ENCODE data around the gene TAOK2. TPM values are rescaled to one million over a fixed set of nuclear protein-coding genes. Genes with fewer than 3 reads are reported as not detected.

Gene TAOK2
- total and polyA plus RNA-seq, 2 experiments from 2014 or later = 24.5 to 33.4 TPM

DNA sequence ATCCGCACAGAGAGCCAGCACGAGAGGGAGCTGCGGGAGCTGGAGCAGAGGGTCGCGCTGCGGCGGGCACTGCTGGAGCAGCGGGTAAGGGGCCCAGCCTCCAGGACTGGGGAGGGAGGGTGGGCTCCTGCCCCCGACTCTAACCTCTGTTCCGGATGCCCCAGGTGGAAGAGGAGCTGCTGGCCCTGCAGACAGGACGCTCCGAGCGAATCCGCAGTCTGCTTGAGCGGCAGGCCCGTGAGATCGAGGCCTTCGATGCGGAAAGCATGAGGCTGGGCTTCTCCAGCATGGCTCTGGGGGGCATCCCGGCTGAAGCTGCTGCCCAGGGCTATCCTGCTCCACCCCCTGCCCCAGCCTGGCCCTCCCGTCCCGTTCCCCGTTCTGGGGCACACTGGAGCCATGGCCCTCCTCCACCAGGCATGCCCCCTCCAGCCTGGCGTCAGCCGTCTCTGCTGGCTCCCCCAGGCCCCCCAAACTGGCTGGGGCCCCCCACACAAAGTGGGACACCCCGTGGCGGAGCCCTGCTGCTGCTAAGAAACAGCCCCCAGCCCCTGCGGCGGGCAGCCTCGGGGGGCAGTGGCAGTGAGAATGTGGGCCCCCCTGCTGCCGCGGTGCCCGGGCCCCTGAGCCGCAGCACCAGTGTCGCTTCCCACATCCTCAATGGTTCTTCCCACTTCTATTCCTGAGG, 17.4 kb downstream of the TAOK2 start:
- 95% methylated on average over 25 of the region's 35 CpGs for WGBS (ENCODE audit: low lambda C conversion rate, missing lambda C conversion rate)
- Histone ChIP-seq H3K4me2 (no peak overlapping the region), H3K27ac (no peak overlapping the region), H2AFZ (no peak overlapping the region), H3K9me2 (replicated peaks; ENCODE audit: insufficient read depth) (no peaks in the 10 kb centered on the region), H4K20me1 (ENCODE audit: insufficient read depth, poor library complexity, severe bottlenecking) (no peaks in the 10 kb centered on the region), H3K36me3 (replicated peaks; ENCODE audit: insufficient read depth, low read depth) (no peaks in the 10 kb centered on the region), H3K9me3 (ENCODE audit: low read depth) (no peaks in the 10 kb centered on the region), H3K4me3 (no peak overlapping the region), H3K79me2 (no peaks in the 10 kb centered on the region), H3K27me3 (no peaks in the 10 kb centered on the region), H3K4me1 (ENCODE audit: insufficient read depth) (peaks cover 9% of the 10 kb centered on the region)
- TF ChIP-seq EZH2 (IDR thresholded peaks at IDR 0.05; ENCODE audit: borderline replicate concordance) = no peak
- TF ChIP-seq EZH2phosphoT487 (IDR thresholded peaks at IDR 0.05; ENCODE audit: low read depth, severe bottlenecking, unreplicated experiment) = no peak
- no peak for TF ChIP-seq CTCF (IDR thresholded peaks at IDR 0.05; ENCODE audit: poor library complexity)
- DNase-seq (ENCODE audit: low spot score) = no peak

DNA sequence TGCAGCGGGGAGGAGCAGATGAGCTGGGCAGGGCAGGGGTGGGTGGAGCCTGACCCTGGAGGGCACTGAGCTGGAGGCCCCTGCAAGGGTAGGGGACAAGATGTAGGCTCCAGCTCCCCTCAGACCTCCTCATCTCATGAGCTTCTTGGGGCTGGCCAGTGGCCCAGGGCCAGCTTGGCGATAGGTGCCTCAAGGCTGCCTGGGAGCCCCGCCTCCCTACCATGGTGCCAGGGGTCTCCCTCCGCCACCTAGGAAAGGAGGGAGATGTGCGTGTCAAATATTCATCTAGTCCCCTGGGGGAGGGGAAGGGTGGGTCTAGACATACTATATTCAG, 17.9 kb downstream of the TAOK2 start:
- TF ChIP-seq EZH2 (IDR thresholded peaks at IDR 0.05; ENCODE audit: borderline replicate concordance) = no peak
- no peak for TF ChIP-seq EZH2phosphoT487 (IDR thresholded peaks at IDR 0.05; ENCODE audit: low read depth, severe bottlenecking, unreplicated experiment)
- TF ChIP-seq CTCF (IDR thresholded peaks at IDR 0.05; ENCODE audit: poor library complexity) = no peak
- H4K20me1 ChIP-seq (ENCODE audit: insufficient read depth, poor library complexity, severe bottlenecking) = no peaks in the 10 kb centered on the region
- H3K27ac ChIP-seq = no peak overlapping the region
- H3K27me3 ChIP-seq = no peaks in the 10 kb centered on the region
- H3K4me1 ChIP-seq (ENCODE audit: insufficient read depth) = peaks cover 9% of the 10 kb centered on the region
- H2AFZ ChIP-seq = no peak overlapping the region
- 89% methylated on average over 5 of the region's 5 CpGs for WGBS (ENCODE audit: low lambda C conversion rate, missing lambda C conversion rate)
- DNase-seq (ENCODE audit: low spot score) = no peak
- H3K79me2 ChIP-seq = no peaks in the 10 kb centered on the region
- no peaks in the 10 kb centered on the region for H3K9me3 ChIP-seq (ENCODE audit: low read depth)
- H3K9me2 ChIP-seq (replicated peaks; ENCODE audit: insufficient read depth) = no peaks in the 10 kb centered on the region
- H3K4me2 ChIP-seq = no peak overlapping the region
- no peak overlapping the region for H3K4me3 ChIP-seq
- no peaks in the 10 kb centered on the region for H3K36me3 ChIP-seq (replicated peaks; ENCODE audit: insufficient read depth, low read depth)

- Histone ChIP-seq H3K9me3 (ENCODE audit: low read depth) (no peaks in the 10 kb centered on the region), H3K27me3 (no peaks in the 10 kb centered on the region), H3K79me2 (peaks cover 9% of the 10 kb centered on the region), H2AFZ (no peak overlapping the region), H3K27ac (no peak overlapping the region), H3K4me1 (ENCODE audit: insufficient read depth) (peaks cover 15% of the 10 kb centered on the region), H3K9me2 (replicated peaks; ENCODE audit: insufficient read depth) (no peaks in the 10 kb centered on the region), H3K36me3 (replicated peaks; ENCODE audit: insufficient read depth, low read depth) (no peaks in the 10 kb centered on the region), H3K4me3 (no peak overlapping the region), H3K4me2 (no peak overlapping the region), H4K20me1 (ENCODE audit: insufficient read depth, poor library complexity, severe bottlenecking) (no peaks in the 10 kb centered on the region)
- WGBS (ENCODE audit: low lambda C conversion rate, missing lambda C conversion rate) = 83% methylated on average over 7 of the region's 7 CpGs
- no peak for DNase-seq (ENCODE audit: low spot score)
- TF ChIP-seq EZH2phosphoT487 (IDR thresholded peaks at IDR 0.05; ENCODE audit: low read depth, severe bottlenecking, unreplicated experiment) = no peak
These were observed 18.8 kb downstream of the TAOK2 start for GRCh38 chr16:29992344-29992967.

DNA sequence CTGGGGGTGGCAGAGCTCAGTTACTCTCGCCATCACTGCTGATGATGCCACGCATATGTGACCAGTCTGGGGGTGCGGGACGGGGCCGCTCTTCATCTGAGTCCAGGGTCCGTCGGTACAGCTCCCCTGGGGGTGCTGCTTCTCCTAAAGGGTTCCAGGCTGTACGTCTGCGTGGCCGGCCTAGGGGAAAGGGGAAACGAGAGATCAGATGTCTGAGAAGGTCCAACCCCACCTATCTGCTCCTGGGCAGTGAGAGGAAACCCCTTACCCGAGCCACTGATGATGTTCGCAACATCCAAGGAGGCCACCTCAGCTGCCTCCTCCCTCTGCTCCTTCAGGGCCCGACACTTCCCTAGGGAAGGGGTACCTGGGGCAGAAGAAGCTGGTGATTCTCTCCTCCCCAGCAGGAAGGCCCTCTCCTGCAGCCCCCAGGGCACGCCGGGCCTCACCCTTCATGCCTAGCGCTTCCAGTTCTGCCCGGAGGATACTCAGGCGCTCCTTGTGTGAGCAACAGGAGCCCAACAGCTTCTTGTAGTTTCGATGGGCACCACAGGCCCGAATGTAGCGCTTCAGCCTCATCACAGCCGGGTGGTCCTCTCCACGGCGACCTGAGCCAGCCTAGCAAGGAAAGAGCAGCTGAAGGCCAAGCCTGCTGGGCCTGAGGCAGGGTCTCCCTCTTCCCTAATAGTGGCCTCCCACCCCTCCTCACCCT, 19.7 kb downstream of the TAOK2 start:
- Histone ChIP-seq H3K9me3 (ENCODE audit: low read depth) (no peaks in the 10 kb centered on the region), H3K9me2 (replicated peaks; ENCODE audit: insufficient read depth) (no peaks in the 10 kb centered on the region), H3K27me3 (no peaks in the 10 kb centered on the region), H3K27ac (no peak overlapping the region), H3K4me3 (no peak overlapping the region), H3K79me2 (peaks cover 10% of the 10 kb centered on the region), H3K4me2 (no peak overlapping the region), H3K4me1 (ENCODE audit: insufficient read depth) (peaks cover 15% of the 10 kb centered on the region), H4K20me1 (ENCODE audit: insufficient read depth, poor library complexity, severe bottlenecking) (no peaks in the 10 kb centered on the region), H2AFZ (no peak overlapping the region), H3K36me3 (replicated peaks; ENCODE audit: insufficient read depth, low read depth) (no peaks in the 10 kb centered on the region)
- WGBS (ENCODE audit: low lambda C conversion rate, missing lambda C conversion rate) = 97% methylated on average over 25 of the region's 25 CpGs
- no peak for DNase-seq (ENCODE audit: low spot score)
- TF ChIP-seq EZH2 (IDR thresholded peaks at IDR 0.05; ENCODE audit: borderline replicate concordance) (no peak), CTCF (IDR thresholded peaks at IDR 0.05; ENCODE audit: poor library complexity) (no peak), EZH2phosphoT487 (IDR thresholded peaks at IDR 0.05; ENCODE audit: low read depth, severe bottlenecking, unreplicated experiment) (no peak)
